HG03575 (cell line): Measurements from ENCODE around the gene PLAC1.

Experiments
- ATAC-seq: cut with Tn5 transposase; IDR thresholded peaks from one replicate; pipeline ENCODE4 v1.9.1; 2021; ENCODE audit not compliant: unreplicated experiment, insufficient number of reproducible peaks, low FRiP score; ENCODE audit errors: extremely low read depth

Gene PLAC1

DNA sequence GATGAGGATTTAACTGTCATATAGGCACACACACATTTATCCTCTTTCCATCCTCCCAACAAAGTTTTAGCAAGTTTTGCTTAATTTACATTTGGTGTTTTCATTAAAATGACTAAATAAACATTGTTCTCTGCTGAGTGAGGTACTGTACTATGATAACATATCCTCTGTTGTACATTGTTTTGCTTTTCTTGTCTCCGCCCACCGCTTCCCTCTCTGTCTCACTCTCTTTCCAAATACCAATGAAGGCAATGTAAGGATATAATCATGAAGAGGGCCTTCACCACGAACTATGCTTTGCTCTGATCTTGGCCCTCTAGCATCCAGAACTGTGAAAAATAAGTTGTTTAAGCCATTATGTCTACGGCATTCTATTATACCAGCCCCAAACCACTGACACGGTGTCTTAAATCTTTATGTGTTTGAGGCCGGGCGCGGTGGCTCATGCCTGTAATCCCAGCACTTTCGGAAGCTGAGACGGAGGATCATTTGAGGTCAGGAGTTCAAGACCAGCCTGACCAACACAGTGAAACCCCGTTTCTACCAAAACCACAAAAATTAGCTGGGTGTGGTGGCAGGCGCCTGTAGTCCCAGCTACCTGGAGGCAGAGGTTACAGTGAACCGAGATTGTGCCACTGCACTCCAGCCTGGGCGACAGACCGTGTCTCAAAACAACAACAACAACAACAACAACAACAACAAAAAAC lies 133.0 kb downstream of the PLAC1 start:
- ATAC-seq = no peak

DNA sequence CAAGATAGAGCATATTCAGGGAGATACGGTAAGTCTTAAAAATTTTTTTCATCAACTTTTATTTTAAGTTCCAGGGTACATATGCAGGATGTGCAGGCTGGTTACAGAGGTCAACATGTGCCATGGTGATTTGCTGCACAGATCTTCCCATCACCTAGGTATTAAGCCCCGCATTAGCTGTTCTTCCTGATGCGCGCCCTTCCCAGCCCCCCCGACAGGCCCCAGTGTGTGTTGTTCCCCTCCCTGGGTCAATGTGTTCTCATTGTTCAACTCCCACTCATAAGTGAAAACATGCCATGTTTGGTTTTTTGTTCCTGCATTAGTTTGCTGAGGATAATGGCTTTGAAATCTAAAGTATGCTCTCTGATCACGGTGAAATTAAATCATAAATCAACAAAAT lies 134.1 kb downstream of the PLAC1 start:
- no peak for ATAC-seq

DNA sequence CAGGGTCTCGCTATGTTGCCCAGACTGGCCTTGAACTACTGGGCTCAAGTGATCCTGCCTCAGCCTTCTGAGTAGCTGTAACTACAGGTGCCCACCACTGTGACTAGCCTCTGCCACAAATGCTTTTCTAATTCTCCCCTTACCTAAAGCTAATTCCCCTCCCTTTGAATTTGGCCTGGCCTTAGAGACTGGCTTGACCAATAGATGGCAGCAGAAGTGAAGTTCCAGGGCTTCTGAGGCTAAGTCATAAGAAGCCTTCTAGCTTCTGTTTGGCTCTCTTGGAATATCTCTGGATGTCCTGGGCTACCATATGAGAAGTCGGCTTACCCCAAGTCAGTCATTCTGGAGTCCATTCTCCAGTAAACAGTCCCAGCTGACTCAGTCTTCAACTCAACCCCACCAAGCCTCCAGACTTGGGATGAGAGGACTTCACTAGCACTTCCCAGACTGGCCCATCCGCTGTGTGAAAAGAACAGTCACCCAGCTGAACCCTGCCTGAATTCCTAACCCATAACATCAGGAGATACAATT lies 137.3 kb downstream of the PLAC1 start:
- ATAC-seq = no peak
